ENCODE results near the gene MBOAT1.

GRCh38 chr6:20261685-20262084 is 49.4 kb upstream of the MBOAT1 start:
- TF ChIP-seq CTCF (IDR thresholded peaks at IDR 0.05) (no peak), POLR2A (IDR thresholded peaks at IDR 0.05) (no peak)
